Smooth muscle cell (in vitro differentiated cells): ENCODE measurements around the gene GPR3. TPM values are rescaled to one million over a fixed set of nuclear protein-coding genes. Genes with fewer than 3 reads are reported as not detected.
A peak's percentile ranks its signal among the peaks of the same experiment; 100 is the strongest.
"Not testable (repeated sequence)": the region's sequence is repeated elsewhere in the genome, so short reads cannot be mapped to it uniquely, and the experiment has no call there.

Experiments
- DNase-seq: peaks from one replicate; lab custom pipeline; 2025; ENCODE audit not compliant: unreplicated experiment; lab: John Stamatoyannopoulos, UW
- H2AFZ ChIP-seq: fragments of 200-600 bp; sonication (generic); 2 replicates; pipeline ENCODE4 v1.6.0; 2016; ENCODE audit warnings: antibody characterized with exemption, low read depth, mild to moderate bottlenecking
- H3F3A ChIP-seq: fragments of 200-600 bp; sonication (generic); 2 replicates; pipeline ENCODE4 v1.6.0; 2017; ENCODE audit warnings: antibody characterized with exemption, low read depth
- H3K27ac ChIP-seq: fragments of 200-600 bp; sonication (generic); 2 replicates; pipeline ENCODE4 v1.5.1; 2016; ENCODE audit warnings: low read depth, mild to moderate bottlenecking
- H3K27me3 ChIP-seq: fragments of 200-600 bp; sonication (generic); 2 replicates; pipeline ENCODE4 v1.6.1; 2016; ENCODE audit warnings: low read depth, mild to moderate bottlenecking
- H3K36me3 ChIP-seq: fragments of 200-600 bp; sonication (generic); 2 replicates; pipeline ENCODE4 v1.5.1; 2016; ENCODE audit warnings: low read depth
- H3K4me1 ChIP-seq: fragments of 200-600 bp; sonication (generic); 2 replicates; pipeline ENCODE4 v1.5.1; 2016; ENCODE audit warnings: low read depth
- H3K4me2 ChIP-seq: fragments of 200-600 bp; sonication (generic); 2 replicates; pipeline ENCODE4 v1.6.0; 2016; ENCODE audit warnings: mild to moderate bottlenecking
- H3K4me3 ChIP-seq: fragments of 200-600 bp; sonication (generic); 2 replicates; pipeline ENCODE4 v1.5.1; 2016; ENCODE audit warnings: mild to moderate bottlenecking
- H3K79me2 ChIP-seq: fragments of 200-600 bp; sonication (generic); 2 replicates; pipeline ENCODE4 v1.6.0; 2016; ENCODE audit warnings: low read depth, mild to moderate bottlenecking
- H3K9ac ChIP-seq: fragments of 200-600 bp; sonication (generic); 2 replicates; pipeline ENCODE4 v1.6.0; 2016; ENCODE audit warnings: low read depth
- H3K9me3 ChIP-seq: fragments of 200-600 bp; sonication (generic); replicated peaks from 2 replicates; pipeline ENCODE4 v1.5.1; 2016; ENCODE audit warnings: low read depth
- H4K20me1 ChIP-seq: fragments of 200-600 bp; sonication (generic); 2 replicates; pipeline ENCODE4 v1.6.0; 2016; ENCODE audit warnings: low read depth
- WGBS: methylation state at CpG from one replicate; pipeline ENCODE4 v1.1.7; 2016; ENCODE audit warnings: low lambda C conversion rate; 5-methylcytosine and 5-hydroxymethylcytosine counted together
- polyA plus RNA-seq: library from polyadenylated mRNA; unstranded; fragments of >200 nt; fragmentation: Nextera tagmentation; extraction: Ambion mirVana; gene quantifications from 2 replicates; pipeline ENCODE4 v1.2.1, GENCODE V29; 2016
- total RNA-seq: library from RNA; depleted of rRNA; stranded (reverse); fragments of >200 nt; gene quantifications from 2 replicates; pipeline ENCODE4 v1.2.3, GENCODE V29; 2014
- TF ChIP-seq, protein P1 (sequence below): fragments of 200-600 bp; sonication (generic); IDR thresholded peaks from 2 replicates; pipeline ENCODE4 v1.5.1; 2017; ENCODE audit warnings: borderline replicate concordance, mild to moderate bottlenecking, antibody characterized with exemption; ENCODE audit not compliant: insufficient read depth, poor library complexity, severe bottlenecking

The GPR3 gene
- total and polyA plus RNA-seq, 2 experiments from 2014 or later, result 2.7 to 4.0 TPM

DNA sequence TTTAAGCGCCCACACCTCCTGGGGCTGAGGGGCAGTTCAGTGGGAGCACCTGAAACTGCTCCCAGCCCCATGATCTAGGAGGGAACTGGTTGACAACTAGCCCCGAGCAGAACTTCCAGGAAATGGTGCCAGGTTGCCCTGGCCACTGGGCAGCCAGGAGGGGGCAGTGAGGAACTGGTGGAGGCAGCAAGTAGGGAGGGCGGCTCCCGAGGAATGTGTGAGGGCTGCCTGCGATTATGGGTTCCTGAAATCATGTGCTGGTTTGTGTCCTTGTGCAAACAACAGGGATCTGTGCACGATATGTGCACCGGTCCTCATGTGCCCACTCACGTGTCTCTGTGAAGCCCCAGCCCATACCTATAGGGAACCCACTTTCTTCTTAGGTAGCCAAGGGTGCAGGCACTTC is 9.9 kb downstream of the GPR3 start:
- DNase-seq, result no peak
- peaks cover 36% of the 10 kb centered on the region for H3K4me1 ChIP-seq
- no peaks in the 10 kb centered on the region for H3K79me2 ChIP-seq
- no peak overlapping the region for H3K9ac ChIP-seq
- peaks cover 8% of the 10 kb centered on the region for H3F3A ChIP-seq
- no peak overlapping the region for H3K4me2 ChIP-seq
- WGBS, result 59% methylated on average over 8 of the region's 8 CpGs
- no peaks in the 10 kb centered on the region for H3K36me3 ChIP-seq
- H3K27me3 ChIP-seq, result no peaks in the 10 kb centered on the region
- H4K20me1 ChIP-seq, result no peaks in the 10 kb centered on the region
- TF ChIP-seq, protein P1, sequence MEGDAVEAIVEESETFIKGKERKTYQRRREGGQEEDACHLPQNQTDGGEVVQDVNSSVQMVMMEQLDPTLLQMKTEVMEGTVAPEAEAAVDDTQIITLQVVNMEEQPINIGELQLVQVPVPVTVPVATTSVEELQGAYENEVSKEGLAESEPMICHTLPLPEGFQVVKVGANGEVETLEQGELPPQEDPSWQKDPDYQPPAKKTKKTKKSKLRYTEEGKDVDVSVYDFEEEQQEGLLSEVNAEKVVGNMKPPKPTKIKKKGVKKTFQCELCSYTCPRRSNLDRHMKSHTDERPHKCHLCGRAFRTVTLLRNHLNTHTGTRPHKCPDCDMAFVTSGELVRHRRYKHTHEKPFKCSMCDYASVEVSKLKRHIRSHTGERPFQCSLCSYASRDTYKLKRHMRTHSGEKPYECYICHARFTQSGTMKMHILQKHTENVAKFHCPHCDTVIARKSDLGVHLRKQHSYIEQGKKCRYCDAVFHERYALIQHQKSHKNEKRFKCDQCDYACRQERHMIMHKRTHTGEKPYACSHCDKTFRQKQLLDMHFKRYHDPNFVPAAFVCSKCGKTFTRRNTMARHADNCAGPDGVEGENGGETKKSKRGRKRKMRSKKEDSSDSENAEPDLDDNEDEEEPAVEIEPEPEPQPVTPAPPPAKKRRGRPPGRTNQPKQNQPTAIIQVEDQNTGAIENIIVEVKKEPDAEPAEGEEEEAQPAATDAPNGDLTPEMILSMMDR, result peak; percentile 42
- H3K4me3 ChIP-seq, result no peak overlapping the region
- H2AFZ ChIP-seq, result no peak overlapping the region
- peak overlapping the region; percentile 18 for H3K27ac ChIP-seq
- no peaks in the 10 kb centered on the region for H3K9me3 ChIP-seq

DNA sequence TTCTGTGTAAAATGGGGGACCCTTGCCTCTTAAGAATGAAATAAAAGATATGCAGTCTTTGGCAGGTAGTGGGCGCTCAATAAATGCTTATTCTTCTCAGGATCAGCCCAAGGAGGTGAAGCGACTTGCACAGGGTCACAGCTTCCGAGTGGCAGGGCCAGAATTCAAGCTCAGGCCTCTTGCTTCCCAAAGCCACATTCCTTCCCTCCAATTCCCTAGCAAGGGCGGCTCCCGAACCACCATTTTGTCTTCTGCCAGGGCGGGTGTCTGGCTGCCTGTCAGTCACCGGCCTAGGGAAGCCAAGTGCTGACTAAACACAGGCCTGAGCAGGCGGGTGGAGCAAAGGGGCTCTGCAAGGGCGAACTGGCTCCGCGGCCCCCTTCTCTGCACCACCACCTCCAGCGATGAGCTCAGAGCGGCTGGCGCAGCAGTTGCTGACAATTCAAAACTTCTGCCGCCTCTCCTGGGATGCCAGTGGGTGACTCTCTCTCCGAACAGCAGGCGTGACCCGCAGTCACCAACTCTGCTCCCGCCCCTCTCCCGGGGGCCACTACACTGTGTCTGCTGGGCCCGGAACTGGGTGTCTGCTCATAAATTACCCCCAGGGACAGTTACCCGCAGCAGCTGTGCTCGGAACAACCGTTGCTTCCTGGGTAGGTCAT is 10.8 kb downstream of the GPR3 start:
- Histone ChIP-seq H3K9me3 (no peaks in the 10 kb centered on the region), H3K36me3 (no peaks in the 10 kb centered on the region), H3K4me3 (no peak overlapping the region), H2AFZ (no peak overlapping the region), H3K79me2 (no peaks in the 10 kb centered on the region), H3K27me3 (no peaks in the 10 kb centered on the region), H3K9ac (no peak overlapping the region), H3F3A (peaks cover 8% of the 10 kb centered on the region), H4K20me1 (no peaks in the 10 kb centered on the region), H3K4me2 (no peak overlapping the region), H3K4me1 (peaks cover 36% of the 10 kb centered on the region), H3K27ac (peak overlapping the region; percentile 18)
- no peak for DNase-seq
- TF ChIP-seq, protein P1, result peak; percentile 16
- WGBS, result 44% methylated on average over 24 of the region's 24 CpGs

DNA sequence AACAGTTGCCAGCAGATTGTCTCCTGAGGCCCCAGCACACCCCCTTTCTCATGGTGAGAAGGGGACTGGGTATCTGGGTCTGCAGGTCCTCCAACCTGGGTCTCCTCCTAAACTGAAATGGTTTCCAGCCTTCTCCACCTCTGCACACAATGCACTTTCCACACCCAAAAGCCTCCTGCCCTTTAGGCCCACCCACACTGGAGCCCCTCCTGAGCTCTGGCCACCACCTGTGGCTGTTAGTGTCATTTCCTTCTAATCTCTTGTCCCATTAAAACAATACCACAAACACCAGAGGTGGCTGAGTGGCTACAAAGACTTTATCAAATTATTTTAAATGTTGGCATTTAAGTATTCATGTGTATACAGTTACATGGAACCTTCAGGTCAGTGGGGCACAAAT is 11.5 kb downstream of the GPR3 start:
- Histone ChIP-seq H3K4me1 (peaks cover 36% of the 10 kb centered on the region), H3K9me3 (no peaks in the 10 kb centered on the region), H3K4me2 (no peak overlapping the region), H3K36me3 (no peaks in the 10 kb centered on the region), H3K4me3 (no peak overlapping the region), H3F3A (peaks cover 8% of the 10 kb centered on the region), H3K9ac (no peak overlapping the region), H2AFZ (no peak overlapping the region), H3K27me3 (no peaks in the 10 kb centered on the region), H3K27ac (peak overlapping the region; percentile 18), H4K20me1 (no peaks in the 10 kb centered on the region), H3K79me2 (no peaks in the 10 kb centered on the region)
- DNase-seq, result no peak
- TF ChIP-seq, protein P1, result no peak

DNA sequence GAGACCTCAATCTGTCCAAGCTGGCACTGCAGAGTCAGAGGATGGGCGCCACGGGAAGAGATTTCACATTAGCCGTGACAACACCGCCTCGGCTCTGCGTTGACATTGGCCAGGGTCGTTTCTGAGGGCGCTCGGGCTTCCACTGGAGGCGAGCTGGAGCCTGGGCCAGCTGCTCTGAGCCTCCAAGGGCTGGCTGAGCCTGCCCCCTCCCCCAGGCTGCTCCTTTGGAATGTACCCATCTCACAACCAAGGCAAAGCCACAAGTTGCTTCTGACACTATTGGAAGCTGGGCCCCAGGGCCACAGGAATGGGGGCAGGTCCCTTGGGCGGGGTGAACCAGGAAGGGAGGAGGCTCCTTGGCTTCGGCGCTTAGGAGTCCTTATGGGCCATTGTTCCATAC is 12.7 kb downstream of the GPR3 start:
- WGBS, result 27% methylated on average over 13 of the region's 13 CpGs
- Histone ChIP-seq H3K4me3 (no peak overlapping the region), H4K20me1 (no peaks in the 10 kb centered on the region), H3K79me2 (no peaks in the 10 kb centered on the region), H3K4me2 (peak overlapping the region; percentile 58), H3F3A (peaks cover 8% of the 10 kb centered on the region), H3K27ac (peak overlapping the region; percentile 18), H3K9ac (no peak overlapping the region), H3K9me3 (no peaks in the 10 kb centered on the region), H3K27me3 (no peaks in the 10 kb centered on the region), H3K4me1 (peaks cover 36% of the 10 kb centered on the region), H2AFZ (no peak overlapping the region), H3K36me3 (no peaks in the 10 kb centered on the region)
- TF ChIP-seq, protein P1, result no peak
- DNase-seq, result no peak

DNA sequence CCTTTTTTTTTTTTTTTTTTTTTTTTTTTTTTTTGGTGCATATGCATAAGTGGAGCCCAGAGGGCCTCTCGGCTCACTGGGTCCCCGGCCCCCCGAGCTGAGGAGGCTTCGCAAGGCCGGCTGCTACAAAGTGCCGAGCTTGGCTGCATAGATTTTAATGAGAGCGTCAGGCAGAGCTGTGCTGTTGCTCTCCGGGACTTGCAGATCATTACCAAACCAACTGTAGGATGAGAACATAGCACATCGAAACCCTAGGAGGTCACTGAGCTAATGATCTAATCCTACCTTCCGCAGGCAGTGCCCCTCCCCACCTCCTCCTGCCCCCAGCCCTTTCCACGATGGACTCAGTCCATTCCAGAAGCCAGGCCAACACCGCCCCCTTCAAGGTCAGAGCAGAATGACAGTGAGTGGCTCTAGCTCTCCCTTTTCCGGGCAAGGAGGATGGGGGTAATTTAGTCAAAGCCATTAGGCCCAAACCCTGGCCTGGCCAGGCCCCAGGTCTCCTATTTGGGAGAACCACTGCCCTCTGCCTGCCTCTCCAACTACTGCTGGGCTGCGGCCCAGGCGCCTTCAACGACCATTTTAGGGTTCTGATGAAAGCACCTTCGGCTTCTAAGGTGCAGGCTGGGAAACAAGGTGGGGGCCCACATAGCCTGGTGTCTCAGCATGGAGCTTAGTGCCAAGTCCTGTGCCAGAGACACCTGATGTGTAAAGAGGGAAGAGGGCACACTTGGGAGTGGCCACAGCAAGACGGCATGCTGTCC is 13.4 kb downstream of the GPR3 start:
- H2AFZ ChIP-seq, H3F3A ChIP-seq, H3K36me3 ChIP-seq, H3K9ac ChIP-seq, H3K79me2 ChIP-seq, H3K9me3 ChIP-seq, H3K27me3 ChIP-seq, H4K20me1 ChIP-seq, DNase-seq, H3K4me3 ChIP-seq: not testable (repeated sequence)
- H3K4me1 ChIP-seq, result peaks cover 36% of the 10 kb centered on the region
- WGBS, result 49% methylated on average over 18 of the region's 18 CpGs
- H3K27ac ChIP-seq, result peak overlapping the region; percentile 35
- peak overlapping the region; percentile 58 for H3K4me2 ChIP-seq
